Karpas-422 (cell line): Measurements from ENCODE around the gene TPCN2. TPM values are rescaled to one million over a fixed set of nuclear protein-coding genes. Genes with fewer than 3 reads are reported as not detected.

Experiments used
- DNase-seq: peaks from one replicate; pipeline ENCODE4 v3.0.0-alpha.2; 2015
- H2AFZ ChIP-seq: fragments of 200-600 bp; sonication (generic); 2 replicates; pipeline ENCODE4 v1.6.1; 2014; ENCODE audit warnings: antibody characterized with exemption, low read length, mixed read lengths
- H3K27ac ChIP-seq: fragments of 200-600 bp; sonication (generic); 2 replicates; pipeline ENCODE4 v1.5.1; 2014; ENCODE audit warnings: mild to moderate bottlenecking, low read length, moderate library complexity
- H3K27me3 ChIP-seq: fragments of 200-600 bp; sonication (generic); 2 replicates; pipeline ENCODE4 v1.6.1; 2014; ENCODE audit warnings: low read length, mixed read lengths
- H3K36me3 ChIP-seq: fragments of 200-600 bp; sonication (generic); 2 replicates; pipeline ENCODE4 v1.6.1; 2014; ENCODE audit warnings: low read length, mixed read lengths; ENCODE audit not compliant: insufficient read depth
- H3K4me1 ChIP-seq: fragments of 200-600 bp; sonication (generic); 2 replicates; pipeline ENCODE4 v1.6.1; 2014; ENCODE audit warnings: mild to moderate bottlenecking, low read length, mixed read lengths
- H3K4me2 ChIP-seq: fragments of 200-600 bp; sonication (generic); 2 replicates; pipeline ENCODE4 v1.6.1; 2014; ENCODE audit warnings: low read length, low read depth, mild to moderate bottlenecking; ENCODE audit not compliant: poor library complexity, severe bottlenecking
- H3K4me3 ChIP-seq: fragments of 200-600 bp; sonication (generic); 2 replicates; pipeline ENCODE4 v1.5.1; 2014; ENCODE audit warnings: mild to moderate bottlenecking, antibody characterized with exemption, low read length, mixed read lengths
- H3K79me2 ChIP-seq: fragments of 200-600 bp; sonication (generic); 2 replicates; pipeline ENCODE4 v1.6.1; 2014; ENCODE audit warnings: mild to moderate bottlenecking, low read length, mixed read lengths
- H3K9ac ChIP-seq: fragments of 200-600 bp; sonication (generic); 2 replicates; pipeline ENCODE4 v1.6.0; 2014; ENCODE audit warnings: low read length
- H3K9me2 ChIP-seq: fragments of 200-600 bp; sonication (generic), shearing (Covaris generic); replicated peaks from 2 replicates; pipeline ENCODE4 v1.6.0; 2014; ENCODE audit warnings: mild to moderate bottlenecking, low read length, moderate library complexity; ENCODE audit not compliant: insufficient read depth
- H3K9me3 ChIP-seq: fragments of 300-700, 200-600 bp; sonication (generic); 2 replicates; pipeline ENCODE4 v1.6.1; 2014; ENCODE audit warnings: low read length, mixed read lengths
- H4K20me1 ChIP-seq: fragments of 200-600 bp; sonication (generic); 2 replicates; pipeline ENCODE4 v1.6.1; 2014; ENCODE audit warnings: mild to moderate bottlenecking, antibody characterized with exemption, low read length, low read depth; ENCODE audit not compliant: insufficient read depth
- total RNA-seq: library from RNA; depleted of rRNA; stranded (reverse); fragments of >200 nt; shearing (Covaris generic); gene quantifications from 2 replicates; pipeline ENCODE4 v1.2.3, GENCODE V29; 2014; ENCODE audit warnings: low replicate concordance

TPCN2 gene
- total RNA-seq, 1 experiment from 2014 or later = 37.6 TPM

GRCh38 chr11:69099180-69099579, 50.4 kb downstream of the TPCN2 start:
- H3K27ac ChIP-seq = no peak overlapping the region
- H3K9me3 ChIP-seq = no peaks in the 10 kb centered on the region
- H3K27me3 ChIP-seq = no peaks in the 10 kb centered on the region
- no peak overlapping the region for H2AFZ ChIP-seq
- no peaks in the 10 kb centered on the region for H3K36me3 ChIP-seq
- no peak overlapping the region for H3K4me3 ChIP-seq
- H3K9me2 ChIP-seq = no peaks in the 10 kb centered on the region
- H3K9ac ChIP-seq = no peak overlapping the region
- peaks cover 18% of the 10 kb centered on the region; the same call in 1 of the 2 replicates for H4K20me1 ChIP-seq
- no peaks in the 10 kb centered on the region for H3K4me1 ChIP-seq
- H3K4me2 ChIP-seq = no peak overlapping the region
- DNase-seq = no peak
- no peaks in the 10 kb centered on the region for H3K79me2 ChIP-seq

GRCh38 chr11:69100454-69101114, 51.9 kb downstream of the TPCN2 start:
- no peak overlapping the region for H3K27ac ChIP-seq
- no peak overlapping the region for H2AFZ ChIP-seq
- no peak overlapping the region for H3K9ac ChIP-seq
- peaks cover 10% of the 10 kb centered on the region; the same call in 1 of the 2 replicates for H4K20me1 ChIP-seq
- H3K4me2 ChIP-seq = no peak overlapping the region
- H3K9me2 ChIP-seq = no peaks in the 10 kb centered on the region
- H3K9me3 ChIP-seq = no peaks in the 10 kb centered on the region
- no peak for DNase-seq
- H3K4me3 ChIP-seq = no peak overlapping the region
- no peaks in the 10 kb centered on the region for H3K36me3 ChIP-seq
- H3K4me1 ChIP-seq = no peaks in the 10 kb centered on the region
- no peaks in the 10 kb centered on the region for H3K79me2 ChIP-seq
- no peaks in the 10 kb centered on the region for H3K27me3 ChIP-seq

DNA sequence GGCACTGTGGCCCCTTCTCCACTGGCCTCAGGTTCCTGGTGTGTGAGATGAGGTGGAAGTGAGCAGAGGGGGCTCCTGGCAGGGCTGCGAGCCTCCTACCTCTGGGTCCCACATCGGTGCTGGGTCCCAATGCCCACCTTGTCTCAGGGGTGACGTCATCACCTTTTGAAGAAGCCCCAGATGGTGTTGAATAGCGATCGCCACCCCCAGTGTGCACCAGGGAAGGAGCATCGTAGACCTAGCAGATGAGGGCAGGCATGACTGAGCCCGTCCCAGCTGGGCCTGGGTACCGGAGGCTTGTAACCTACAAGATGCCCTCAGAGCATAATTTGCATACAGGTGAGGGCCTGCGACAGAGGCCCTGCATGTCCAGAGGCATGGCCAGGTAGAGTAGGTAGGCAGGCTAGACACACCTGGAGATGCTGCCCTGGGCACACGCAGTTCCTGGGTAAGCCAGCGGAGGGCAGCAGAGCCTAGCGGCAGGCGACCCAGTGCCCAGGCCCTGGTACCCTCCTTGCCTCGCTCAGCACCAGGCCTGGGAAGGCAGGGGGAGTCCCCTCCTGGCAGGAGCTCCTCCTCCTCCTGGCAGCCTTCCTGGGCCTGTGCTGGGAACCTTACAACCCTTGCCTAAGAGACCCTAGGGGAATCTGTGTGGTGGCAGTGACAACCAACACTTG, 52.5 kb downstream of the TPCN2 start:
- Histone ChIP-seq H3K9ac (no peak overlapping the region), H3K27ac (no peak overlapping the region), H3K4me2 (no peak overlapping the region), H3K27me3 (no peaks in the 10 kb centered on the region), H3K4me3 (no peak overlapping the region), H4K20me1 (peaks cover 4% of the 10 kb centered on the region; the same call in 1 of the 2 replicates), H2AFZ (no peak overlapping the region), H3K9me2 (no peaks in the 10 kb centered on the region), H3K79me2 (no peaks in the 10 kb centered on the region), H3K4me1 (no peaks in the 10 kb centered on the region), H3K9me3 (no peaks in the 10 kb centered on the region), H3K36me3 (no peaks in the 10 kb centered on the region)
- peak; percentile 86 for DNase-seq

- Histone ChIP-seq H3K27me3 (no peaks in the 10 kb centered on the region), H3K9me2 (no peaks in the 10 kb centered on the region), H3K4me2 (no peak overlapping the region), H3K4me3 (no peak overlapping the region), H3K9me3 (no peaks in the 10 kb centered on the region), H3K27ac (no peak overlapping the region), H3K9ac (no peak overlapping the region), H3K79me2 (no peaks in the 10 kb centered on the region), H4K20me1 (no peaks in the 10 kb centered on the region; the same call in 1 of the 2 replicates), H3K36me3 (no peaks in the 10 kb centered on the region), H2AFZ (no peak overlapping the region), H3K4me1 (no peaks in the 10 kb centered on the region)
- no peak for DNase-seq
These were observed 53.3 kb downstream of the TPCN2 start for GRCh38 chr11:69101792-69102695.

DNA sequence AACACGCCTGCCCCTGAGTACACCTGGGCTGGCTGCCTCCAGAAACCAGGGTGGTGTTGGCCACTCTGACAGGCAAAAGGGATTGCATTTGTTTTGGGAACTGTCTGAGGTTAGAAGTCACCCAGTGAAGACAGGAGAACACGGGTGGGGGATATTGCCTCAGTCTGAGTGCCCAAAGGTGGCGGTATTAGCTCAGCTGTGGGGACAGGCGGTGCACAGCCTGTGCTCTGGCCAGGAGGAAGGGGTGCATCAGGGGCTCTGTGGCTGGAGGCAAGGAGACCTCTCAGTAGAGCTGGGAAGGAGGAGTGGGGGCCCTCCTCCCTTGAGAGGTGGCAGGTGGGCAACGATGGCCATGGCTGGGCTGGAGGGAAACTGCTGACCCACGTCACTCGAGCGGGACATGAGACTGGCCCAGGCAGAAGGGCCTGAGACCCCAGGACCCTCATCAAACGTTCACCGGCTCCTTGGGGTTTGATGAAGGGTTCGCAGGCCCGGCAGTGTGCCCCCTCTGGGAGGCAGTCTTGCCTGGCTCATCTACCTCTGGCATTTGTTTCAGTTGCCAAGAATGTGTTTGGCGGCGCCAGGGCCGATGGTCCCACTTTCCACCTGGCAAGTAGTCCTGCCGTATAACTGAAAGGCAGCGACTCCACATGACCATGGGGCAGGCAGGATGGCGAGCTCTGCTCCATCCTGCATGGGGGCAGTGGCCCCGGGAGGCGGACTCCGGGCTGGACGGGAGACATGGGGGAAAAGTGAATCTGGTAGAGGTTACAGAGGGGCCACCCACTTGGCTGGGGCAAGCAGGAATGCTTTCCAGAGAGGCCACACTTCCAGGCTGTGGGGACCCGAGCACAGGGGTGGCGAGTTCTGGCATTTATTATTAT, 54.2 kb downstream of the TPCN2 start:
- no peak overlapping the region for H3K4me3 ChIP-seq
- no peaks in the 10 kb centered on the region for H3K4me1 ChIP-seq
- no peaks in the 10 kb centered on the region for H3K27me3 ChIP-seq
- H3K27ac ChIP-seq = no peak overlapping the region
- no peaks in the 10 kb centered on the region for H3K9me2 ChIP-seq
- H3K4me2 ChIP-seq = no peak overlapping the region
- no peak overlapping the region for H2AFZ ChIP-seq
- no peaks in the 10 kb centered on the region; the same call in 1 of the 2 replicates for H4K20me1 ChIP-seq
- no peaks in the 10 kb centered on the region; the same call in 1 of the 2 replicates for H3K9me3 ChIP-seq
- H3K36me3 ChIP-seq = no peaks in the 10 kb centered on the region
- H3K79me2 ChIP-seq = no peaks in the 10 kb centered on the region
- H3K9ac ChIP-seq = no peak overlapping the region
- no peak for DNase-seq

DNA sequence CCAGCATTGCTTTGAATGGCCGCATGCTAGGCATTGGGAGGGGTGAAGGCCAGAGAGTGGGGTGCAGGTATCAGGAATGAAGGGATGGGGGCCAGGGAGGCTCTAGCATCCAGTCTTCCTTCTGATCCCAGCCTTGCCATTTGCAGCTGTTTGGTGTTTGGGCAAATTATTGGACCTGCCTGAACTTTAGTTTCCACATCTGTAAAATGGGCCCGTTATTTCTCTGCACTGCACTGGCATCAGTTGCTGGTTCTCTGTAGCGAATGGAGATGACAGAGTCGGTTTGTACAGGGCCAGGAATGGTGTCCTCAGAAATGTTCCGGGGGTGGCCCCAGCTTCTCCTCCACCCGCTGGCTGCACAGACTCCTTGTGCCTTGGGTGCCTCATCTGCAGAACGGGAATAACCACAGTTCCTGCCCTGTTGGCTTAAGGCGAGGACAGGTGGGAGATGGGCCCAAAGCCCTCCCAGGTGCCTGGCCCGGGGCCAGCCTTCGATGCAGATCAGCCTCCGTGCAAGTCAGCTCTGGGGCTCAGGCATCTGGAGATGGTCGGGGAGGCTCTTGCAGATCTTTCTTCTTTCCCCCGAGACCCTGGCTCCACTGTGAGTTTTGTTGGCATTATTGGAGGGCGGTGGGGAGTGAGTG, 55.6 kb downstream of the TPCN2 start:
- H3K4me3 ChIP-seq = no peak overlapping the region
- no peak for DNase-seq
- H3K27ac ChIP-seq = no peak overlapping the region
- H3K36me3 ChIP-seq = no peaks in the 10 kb centered on the region
- no peaks in the 10 kb centered on the region for H3K4me1 ChIP-seq
- no peaks in the 10 kb centered on the region for H3K27me3 ChIP-seq
- no peaks in the 10 kb centered on the region; the same call in 1 of the 2 replicates for H3K9me3 ChIP-seq
- no peaks in the 10 kb centered on the region for H3K9me2 ChIP-seq
- no peak overlapping the region for H3K4me2 ChIP-seq
- H2AFZ ChIP-seq = no peak overlapping the region
- no peaks in the 10 kb centered on the region; the same call in 1 of the 2 replicates for H4K20me1 ChIP-seq
- no peaks in the 10 kb centered on the region for H3K79me2 ChIP-seq
- H3K9ac ChIP-seq = no peak overlapping the region

DNA sequence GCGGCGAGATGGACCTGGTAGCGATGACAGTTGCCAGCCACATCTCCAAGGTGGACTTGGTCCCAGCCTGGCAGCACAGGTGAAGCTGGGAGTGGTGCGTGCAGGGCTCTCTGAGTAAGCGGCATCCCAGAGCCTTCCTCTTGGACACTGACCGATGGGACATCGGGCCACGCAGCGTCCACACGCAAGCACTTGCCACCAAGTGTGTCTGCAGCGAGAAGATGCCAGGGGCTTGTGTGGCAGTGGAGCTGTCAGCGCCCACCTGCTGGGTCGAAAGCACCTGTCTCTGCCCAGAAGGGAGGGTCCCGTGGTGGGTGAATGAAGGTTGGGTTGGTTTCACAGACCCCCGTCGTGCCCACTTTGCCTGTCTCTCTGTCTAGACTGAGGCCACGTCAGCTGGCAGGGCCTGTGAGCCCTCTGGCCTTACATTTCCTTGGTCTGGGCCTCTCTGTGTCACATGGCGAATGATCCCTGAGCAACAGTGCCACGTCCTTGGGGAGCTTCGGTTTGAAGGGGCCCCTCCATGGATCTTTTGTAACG, 56.2 kb downstream of the TPCN2 start:
- H3K9me3 ChIP-seq = no peaks in the 10 kb centered on the region; the same call in 1 of the 2 replicates

More for the DNA sequence above, 56.2 kb downstream of the TPCN2 start:
- no peaks in the 10 kb centered on the region for H3K9me2 ChIP-seq
- H3K27me3 ChIP-seq = no peaks in the 10 kb centered on the region
- no peaks in the 10 kb centered on the region for H3K4me1 ChIP-seq
- H3K79me2 ChIP-seq = no peaks in the 10 kb centered on the region
- H2AFZ ChIP-seq = no peak overlapping the region
- H3K9ac ChIP-seq = no peak overlapping the region
- H3K36me3 ChIP-seq = no peaks in the 10 kb centered on the region
- no peak for DNase-seq
- no peak overlapping the region for H3K4me2 ChIP-seq
- H3K4me3 ChIP-seq = no peak overlapping the region
- H3K27ac ChIP-seq = no peak overlapping the region
- no peaks in the 10 kb centered on the region; the same call in 1 of the 2 replicates for H4K20me1 ChIP-seq
